ENCODE measurements around the gene SLC12A6.

The SLC12A6 gene

GRCh38 chr15:34223904-34224596 lies 113.5 kb downstream of the SLC12A6 start:
- peak overlapping the region; percentile 79 for H3K4me3 ChIP-seq (ENCODE audit: low read depth, low read length)
- TF ChIP-seq, protein P1, sequence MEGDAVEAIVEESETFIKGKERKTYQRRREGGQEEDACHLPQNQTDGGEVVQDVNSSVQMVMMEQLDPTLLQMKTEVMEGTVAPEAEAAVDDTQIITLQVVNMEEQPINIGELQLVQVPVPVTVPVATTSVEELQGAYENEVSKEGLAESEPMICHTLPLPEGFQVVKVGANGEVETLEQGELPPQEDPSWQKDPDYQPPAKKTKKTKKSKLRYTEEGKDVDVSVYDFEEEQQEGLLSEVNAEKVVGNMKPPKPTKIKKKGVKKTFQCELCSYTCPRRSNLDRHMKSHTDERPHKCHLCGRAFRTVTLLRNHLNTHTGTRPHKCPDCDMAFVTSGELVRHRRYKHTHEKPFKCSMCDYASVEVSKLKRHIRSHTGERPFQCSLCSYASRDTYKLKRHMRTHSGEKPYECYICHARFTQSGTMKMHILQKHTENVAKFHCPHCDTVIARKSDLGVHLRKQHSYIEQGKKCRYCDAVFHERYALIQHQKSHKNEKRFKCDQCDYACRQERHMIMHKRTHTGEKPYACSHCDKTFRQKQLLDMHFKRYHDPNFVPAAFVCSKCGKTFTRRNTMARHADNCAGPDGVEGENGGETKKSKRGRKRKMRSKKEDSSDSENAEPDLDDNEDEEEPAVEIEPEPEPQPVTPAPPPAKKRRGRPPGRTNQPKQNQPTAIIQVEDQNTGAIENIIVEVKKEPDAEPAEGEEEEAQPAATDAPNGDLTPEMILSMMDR (IDR thresholded peaks at IDR 0.05; ENCODE audit: borderline replicate concordance, insufficient read depth, low read depth, low read length) = no peak

DNA sequence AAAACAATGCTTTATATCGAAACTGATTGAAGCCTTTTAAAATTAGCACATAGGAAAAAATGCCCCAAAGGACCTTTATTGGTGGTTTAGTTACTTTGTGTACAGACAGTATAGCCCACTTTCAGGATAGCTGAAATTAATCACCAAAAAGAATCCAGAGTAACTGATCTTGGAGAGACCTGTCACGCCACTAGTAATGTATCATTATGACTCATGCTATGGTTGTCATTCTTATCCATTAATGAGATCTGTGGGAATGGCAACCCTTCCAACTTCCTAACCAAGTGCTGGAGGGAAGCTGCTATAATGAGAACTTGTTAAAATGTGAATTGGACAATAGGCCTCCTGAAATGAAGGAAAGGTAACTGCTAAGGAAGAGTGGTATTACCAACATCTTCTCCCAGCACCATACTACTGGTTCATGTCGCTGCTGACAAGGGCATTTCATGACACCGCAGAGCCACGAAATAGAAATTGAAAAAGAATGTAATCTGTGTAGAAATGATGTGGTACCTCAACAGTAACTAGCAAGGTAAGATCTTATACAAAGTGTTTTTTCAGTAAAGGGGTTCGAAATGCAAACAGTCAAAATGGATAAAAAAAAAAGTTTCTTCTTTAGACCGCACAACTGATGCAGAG lies 119.9 kb downstream of the SLC12A6 start:
- no peak overlapping the region for H3K4me3 ChIP-seq (ENCODE audit: low read depth, low read length)
- TF ChIP-seq, protein P1 (IDR thresholded peaks at IDR 0.05; ENCODE audit: borderline replicate concordance, insufficient read depth, low read depth, low read length) = no peak

DNA sequence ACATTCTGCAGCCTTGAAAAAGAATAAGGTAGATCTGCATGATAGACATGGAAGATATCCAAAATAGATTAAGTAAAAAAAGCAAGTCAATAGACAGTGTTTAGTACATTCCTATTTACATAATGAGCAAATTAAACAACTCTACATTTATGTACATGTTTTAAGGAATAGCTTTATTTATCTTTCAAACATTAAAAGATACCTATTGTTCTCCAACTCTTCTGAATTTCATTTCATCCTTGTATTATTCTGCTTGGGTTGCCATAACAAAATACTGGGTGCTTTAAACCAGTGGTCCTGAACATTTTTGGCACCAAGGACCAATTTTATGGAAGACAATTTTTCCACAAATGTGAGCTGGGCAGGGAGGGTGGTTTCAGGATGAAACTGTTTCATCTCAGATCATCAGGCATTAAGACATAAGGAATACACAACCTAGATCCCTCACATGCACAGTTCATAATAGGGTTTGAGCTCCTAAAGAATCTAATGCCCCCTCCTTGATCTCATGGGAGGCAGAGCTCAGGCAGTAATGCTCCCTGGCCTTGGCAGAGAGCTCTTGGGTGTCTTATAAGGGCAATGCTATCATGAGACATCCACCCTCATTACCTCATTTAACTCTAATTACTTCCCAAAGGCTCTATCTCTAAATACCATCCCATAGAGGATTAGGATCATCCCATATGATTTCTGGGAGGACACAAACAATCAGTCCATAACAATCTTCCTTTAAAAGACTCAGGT lies 120.9 kb downstream of the SLC12A6 start:
- no peak overlapping the region for H3K4me3 ChIP-seq (ENCODE audit: low read depth, low read length)
- TF ChIP-seq, protein P1 (IDR thresholded peaks at IDR 0.05; ENCODE audit: borderline replicate concordance, insufficient read depth, low read depth, low read length) = no peak

DNA sequence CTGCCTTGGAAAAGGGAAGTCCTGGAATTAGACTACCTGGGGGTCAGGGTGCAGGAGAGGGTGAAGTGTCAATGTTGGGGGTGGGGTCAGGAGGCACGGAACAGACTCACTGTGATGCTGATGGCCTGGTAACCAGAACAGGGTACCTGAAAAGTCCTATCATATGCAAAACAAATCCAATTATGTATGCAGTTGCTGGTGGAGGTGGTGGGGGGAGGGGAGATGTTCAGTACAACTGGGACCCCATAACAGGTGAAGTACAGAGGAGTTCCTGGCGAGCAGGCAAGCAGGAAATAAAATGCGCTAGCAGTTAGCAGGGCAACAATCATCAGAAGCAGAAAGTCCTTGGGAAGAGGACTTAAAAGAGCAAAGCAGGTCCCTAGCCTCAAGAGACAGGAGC lies 123.4 kb downstream of the SLC12A6 start:
- H3K4me3 ChIP-seq (ENCODE audit: low read depth, low read length) = no peak overlapping the region
- TF ChIP-seq, protein P1 (IDR thresholded peaks at IDR 0.05; ENCODE audit: borderline replicate concordance, insufficient read depth, low read depth, low read length) = no peak

DNA sequence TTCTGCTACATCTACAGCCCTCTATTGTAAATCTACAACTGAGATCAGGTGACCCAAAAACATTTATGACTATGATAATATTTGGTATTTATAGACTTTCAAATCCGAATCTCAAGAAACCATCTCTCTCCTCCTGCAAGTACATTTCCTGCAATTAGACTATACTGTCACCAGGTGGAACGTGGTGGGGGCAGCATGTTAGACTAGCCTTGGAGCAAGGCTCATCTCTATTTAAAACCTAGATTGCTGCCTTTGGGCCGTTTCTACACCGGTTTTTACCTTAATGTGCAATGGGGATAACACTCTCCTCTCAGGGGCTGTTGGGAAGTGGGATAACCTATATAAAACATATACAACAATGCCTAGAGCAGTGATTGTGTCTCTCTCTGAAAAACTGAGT lies 123.9 kb downstream of the SLC12A6 start:
- TF ChIP-seq, protein P1 (IDR thresholded peaks at IDR 0.05; ENCODE audit: borderline replicate concordance, insufficient read depth, low read depth, low read length) = no peak
- no peak overlapping the region for H3K4me3 ChIP-seq (ENCODE audit: low read depth, low read length)

DNA sequence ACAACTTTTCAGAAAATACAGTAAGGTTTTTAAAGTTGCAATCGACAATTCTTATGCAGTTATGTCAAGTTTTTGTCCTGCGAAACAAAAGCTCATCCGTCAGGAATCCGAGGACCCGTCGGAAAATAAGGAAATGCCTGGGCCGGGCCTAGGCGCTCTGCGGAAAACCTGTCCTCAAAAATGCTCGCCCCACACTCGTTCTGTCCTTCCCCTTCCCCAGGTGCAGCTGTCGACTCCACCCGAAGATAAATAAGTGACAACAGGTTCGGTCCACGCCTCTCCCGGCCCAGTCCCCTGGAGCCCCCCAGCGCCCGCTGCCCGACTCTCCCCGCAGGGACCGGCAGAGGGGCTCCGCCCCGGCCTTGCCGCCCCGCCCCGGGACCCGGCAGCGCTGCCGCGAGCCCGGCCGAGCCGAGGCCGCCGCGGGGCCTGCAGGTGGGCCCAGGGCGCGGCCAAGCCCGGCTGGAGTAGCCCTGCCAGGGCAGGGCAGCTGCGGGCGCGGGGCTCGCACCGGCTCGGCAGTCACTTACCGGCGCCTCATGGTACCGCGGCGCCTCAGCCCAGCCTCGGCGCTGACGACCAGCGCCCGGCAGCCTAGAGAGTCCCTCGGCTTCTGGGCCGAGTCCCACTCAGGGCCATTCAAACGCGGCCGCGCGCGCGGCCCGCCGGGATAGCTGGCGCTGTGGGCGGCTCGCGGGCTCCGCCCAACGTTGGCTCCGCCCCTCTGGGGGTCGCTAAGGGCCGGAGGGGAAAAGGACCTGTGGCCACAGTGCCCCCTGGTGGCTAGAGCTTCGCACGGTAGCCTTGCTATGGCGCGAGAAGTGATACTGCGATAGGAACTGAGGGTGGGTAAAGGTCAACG lies 127.9 kb downstream of the SLC12A6 start, which contains the start of gene KATNBL1:
KATNBL1 (minus strand) TSS at position 676 of the 862 bp plus-strand sequence. CDS start 46,420 bp downstream, outside the sequence.
- peak within 1 kb of the TSS; percentile 74 for H3K4me3 ChIP-seq (ENCODE audit: low read depth, low read length)
- TF ChIP-seq, protein P1 (IDR thresholded peaks at IDR 0.05; ENCODE audit: borderline replicate concordance, insufficient read depth, low read depth, low read length) = peak; percentile 81
